OCI-LY3 (cell line): ENCODE results near the gene MAGI2.

ENCODE experiments used
- CTCF ChIP-seq: fragments of 200-600, 300-600 bp; sonication (generic); IDR thresholded peaks from 2 replicates; pipeline ENCODE4 v1.5.1; 2014; ENCODE audit warnings: antibody characterized with exemption, low read length, low read depth
- EZH2phosphoT487 ChIP-seq: fragments of 200-600 bp; shearing (Covaris generic); IDR thresholded peaks from 2 replicates; pipeline ENCODE4 v1.6.1; 2018; ENCODE audit warnings: antibody characterized with exemption, mixed run types, low read depth

- TF ChIP-seq CTCF (no peak), EZH2phosphoT487 (no peak)
These were observed 1258.9 kb downstream of the MAGI2 start for GRCh38 chr7:78194611-78195010.
